Head of caudate nucleus (tissue), 42 donors: ENCODE data around the gene RNF222.

Experiments used
- DNase-seq, 42 donors: peaks; one replicate each; pipeline versions ENCODE4 v3.0.0 to v3.0.0-alpha.2; 2020 to 2021; ENCODE audit warnings: mixed read lengths in 7 of 42
- intact Hi-C: fragments of 100-400 bp; cut with DNase I; formaldehyde crosslinking; loops from one replicate; pipeline ENCODE4 v1.15.0; 2022

RNF222 gene

GRCh38 chr17:8397636-8398035, at the start of gene RNF222:
RNF222 (minus strand) TSS chr17:8397827; CDS start chr17:8393461, 4,366 bp downstream.
- peak in 1 of 42 donors; percentile 27 for DNase-seq
- intact Hi-C loops, result no loop called here

GRCh38 chr17:8445536-8445935, 47.9 kb upstream of the RNF222 start:
- intact Hi-C loops, result no loop called here
- no peak for DNase-seq

GRCh38 chr17:8444494-8444893, 46.9 kb upstream of the RNF222 start:
- DNase-seq, result no peak
- intact Hi-C loops, result no loop called here

- intact Hi-C loops, result no loop called here
- peak in 11 of 42 donors; percentile 14 to 63 (median 33) for DNase-seq
Observed at GRCh38 chr17:8443756-8444155, 46.1 kb upstream of the RNF222 start.

- no peak for DNase-seq
- intact Hi-C loops, result no loop called here
Observed at GRCh38 chr17:8442310-8442709, 44.7 kb upstream of the RNF222 start.

GRCh38 chr17:8441690-8442089, 44.1 kb upstream of the RNF222 start:
- DNase-seq, result no peak
- intact Hi-C loops, result no loop called here

- DNase-seq, result no peak
- intact Hi-C loops, result loop anchor here (5.0 kb wide), 2 partner anchors 38 to 193 kb away; partner anchors contain the start of gene MYH10
Observed at GRCh38 chr17:8439681-8440080, 42.1 kb upstream of the RNF222 start.

GRCh38 chr17:8438441-8438840, 40.8 kb upstream of the RNF222 start:
- DNase-seq, result no peak
- intact Hi-C loops, result loop anchor here (5.0 kb wide), 2 partner anchors 39 to 194 kb away; partner anchors contain the start of gene MYH10

GRCh38 chr17:8436844-8437171, 39.2 kb upstream of the RNF222 start:
- intact Hi-C loops, result loop anchor here (5.0 kb wide), 2 partner anchors 40 to 195 kb away; partner anchors contain the start of gene MYH10
- DNase-seq, result no peak

GRCh38 chr17:8436169-8436843, 38.7 kb upstream of the RNF222 start:
- intact Hi-C loops, result loop anchor here (5.0 kb wide), 2 partner anchors 41 to 196 kb away; partner anchors contain the start of gene MYH10

GRCh38 chr17:8435245-8436168, 37.9 kb upstream of the RNF222 start, which contains the start of gene NDEL1:
NDEL1 (plus strand) TSS chr17:8435884; CDS start chr17:8444272, 8,388 bp downstream.
- DNase-seq, result peak; percentile 95 to 100 (median 99)
- intact Hi-C loops, result loop anchor here (5.0 kb wide), 2 partner anchors 42 to 197 kb away; partner anchors contain the start of gene MYH10

More at GRCh38 chr17:8436169-8436843, 38.7 kb upstream of the RNF222 start:
- DNase-seq, result peak; percentile 15 to 84 (median 60)

- intact Hi-C loops, result no loop called here
- DNase-seq, result peak in 9 of 42 donors; percentile 9 to 58 (median 34)
Observed at GRCh38 chr17:8430966-8431365, 33.3 kb upstream of the RNF222 start.

- intact Hi-C loops, result no loop called here
Observed at GRCh38 chr17:8426802-8427201, 29.2 kb upstream of the RNF222 start.

GRCh38 chr17:8426094-8426720, 28.6 kb upstream of the RNF222 start:
- no peak for DNase-seq
- intact Hi-C loops, result no loop called here

More at GRCh38 chr17:8426802-8427201, 29.2 kb upstream of the RNF222 start:
- no peak for DNase-seq

GRCh38 chr17:8421571-8421970, 23.9 kb upstream of the RNF222 start:
- no peak for DNase-seq
- intact Hi-C loops, result no loop called here

GRCh38 chr17:8420041-8420934, 22.7 kb upstream of the RNF222 start:
- intact Hi-C loops, result no loop called here
- peak in 2 of 42 donors; percentile 15 to 17 for DNase-seq

GRCh38 chr17:8419305-8419704, 21.7 kb upstream of the RNF222 start:
- no peak for DNase-seq
- intact Hi-C loops, result no loop called here

- intact Hi-C loops, result no loop called here
- DNase-seq, result no peak
Observed at GRCh38 chr17:8418471-8418870, 20.8 kb upstream of the RNF222 start.
